Measurements from ENCODE around the gene CCNT2. TPM values are rescaled to one million over a fixed set of nuclear protein-coding genes. Genes with fewer than 3 reads are reported as not detected.
"Not testable (repeated sequence)": the region's sequence is repeated elsewhere in the genome, so short reads cannot be mapped to it uniquely, and the experiment has no call there.

Gene CCNT2
- total RNA-seq, 1 donor from 2014 or later: 48.5 TPM

DNA sequence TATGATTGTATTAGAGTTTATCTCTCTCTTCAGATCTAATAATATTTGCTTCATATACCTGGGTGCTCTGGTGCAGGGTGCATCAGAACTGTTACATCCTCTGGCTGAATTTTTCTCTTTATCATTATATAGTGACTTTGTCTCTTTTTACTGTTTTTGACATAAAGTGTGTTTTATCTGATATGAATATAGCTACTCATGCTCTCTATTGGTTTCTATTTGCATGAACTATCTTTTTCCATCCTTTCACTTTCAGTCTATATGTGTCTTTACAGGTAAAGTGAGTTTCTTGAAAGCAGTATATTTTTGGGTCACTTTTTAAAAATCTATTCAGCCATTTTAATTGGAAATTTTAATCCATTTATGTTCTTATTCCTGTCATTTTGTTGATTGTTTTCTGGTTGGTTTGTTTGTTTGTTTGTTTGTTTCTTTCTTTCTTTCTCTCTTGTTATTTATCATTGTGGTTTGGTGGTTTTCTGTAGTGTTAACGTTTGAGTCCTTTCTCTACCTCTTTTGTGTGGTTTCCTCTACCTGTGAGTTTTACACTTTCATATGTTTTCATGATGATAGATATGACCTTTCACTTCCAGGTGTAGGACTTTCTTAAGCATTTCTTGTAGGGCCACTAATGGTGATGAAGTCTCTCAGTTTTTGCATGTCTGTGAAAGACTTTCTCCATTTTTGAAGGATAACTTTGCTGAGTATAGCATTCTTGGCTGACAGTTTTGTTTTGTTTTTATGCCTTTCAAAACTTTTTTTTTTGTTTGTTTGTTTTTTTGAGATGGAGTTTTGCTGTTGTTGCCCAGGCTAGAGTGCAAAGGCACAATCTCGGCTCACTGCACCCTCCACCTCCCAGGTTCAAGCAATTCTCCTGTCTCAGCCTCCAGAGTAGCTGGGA, 54.9 kb downstream of the CCNT2 start:
- Mint-ChIP-seq H3K4me3 (no peak overlapping the region), H3K27me3 (peaks cover 12% of the 10 kb centered on the region), H3K9me3 (peaks cover 34% of the 10 kb centered on the region), H3K4me1 (peaks cover 10% of the 10 kb centered on the region), H3K27ac (peak overlapping the region; percentile 71), H3K36me3 (ENCODE audit: low read depth) (peaks cover 14% of the 10 kb centered on the region)
- intact Hi-C loops (cut with micrococcal nuclease): no loop called here
- no peak for DNase-seq

- H3K9me3 Mint-ChIP-seq: peaks cover 33% of the 10 kb centered on the region
- peaks cover 14% of the 10 kb centered on the region for H3K36me3 Mint-ChIP-seq (ENCODE audit: low read depth)
- peaks cover 15% of the 10 kb centered on the region for H3K27me3 Mint-ChIP-seq
- intact Hi-C loops (cut with micrococcal nuclease): no loop called here
- peaks cover 10% of the 10 kb centered on the region for H3K4me1 Mint-ChIP-seq
- DNase-seq: no peak
- H3K4me3 Mint-ChIP-seq: no peak overlapping the region
- no peak overlapping the region for H3K27ac Mint-ChIP-seq
Measured at GRCh38 chr2:134975281-134976009, 56.8 kb downstream of the CCNT2 start.

DNA sequence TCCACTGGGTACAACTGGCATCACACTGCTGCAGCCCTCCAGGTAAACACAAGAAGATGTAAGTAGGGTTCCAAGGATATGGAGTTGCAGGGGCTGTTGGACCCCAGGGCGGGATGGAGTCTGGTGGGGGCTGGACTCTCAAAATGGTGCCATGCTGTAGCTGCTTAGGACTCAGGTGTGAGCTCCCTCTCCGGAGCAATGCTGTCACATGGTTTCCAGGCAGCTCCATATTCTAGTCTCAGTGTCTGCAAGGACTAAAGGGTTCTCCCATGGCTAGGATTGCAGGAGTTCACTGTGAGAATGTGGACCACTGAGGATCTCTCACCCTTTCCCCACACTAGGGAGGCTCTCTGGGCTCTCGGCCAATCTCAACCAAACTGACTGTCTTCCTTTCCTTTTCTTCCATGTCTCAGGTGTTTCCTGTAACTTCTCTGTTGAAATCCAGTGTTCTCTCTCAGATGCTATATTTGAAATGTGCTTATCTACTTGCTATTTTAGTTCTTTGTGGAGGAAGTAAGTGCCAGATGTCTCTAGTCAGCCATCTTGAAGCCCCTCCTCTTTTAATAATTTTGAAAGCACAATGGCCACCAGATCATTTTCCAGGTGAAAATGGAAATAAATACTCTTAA, 57.6 kb downstream of the CCNT2 start:
- no peak overlapping the region for H3K27ac Mint-ChIP-seq
- H3K4me1 Mint-ChIP-seq: peaks cover 10% of the 10 kb centered on the region
- H3K4me3 Mint-ChIP-seq: no peak overlapping the region
- peaks cover 10% of the 10 kb centered on the region for H3K27me3 Mint-ChIP-seq
- peaks cover 14% of the 10 kb centered on the region for H3K36me3 Mint-ChIP-seq (ENCODE audit: low read depth)
- intact Hi-C loops (cut with micrococcal nuclease): no loop called here
- DNase-seq: no peak
- peaks cover 27% of the 10 kb centered on the region for H3K9me3 Mint-ChIP-seq

DNA sequence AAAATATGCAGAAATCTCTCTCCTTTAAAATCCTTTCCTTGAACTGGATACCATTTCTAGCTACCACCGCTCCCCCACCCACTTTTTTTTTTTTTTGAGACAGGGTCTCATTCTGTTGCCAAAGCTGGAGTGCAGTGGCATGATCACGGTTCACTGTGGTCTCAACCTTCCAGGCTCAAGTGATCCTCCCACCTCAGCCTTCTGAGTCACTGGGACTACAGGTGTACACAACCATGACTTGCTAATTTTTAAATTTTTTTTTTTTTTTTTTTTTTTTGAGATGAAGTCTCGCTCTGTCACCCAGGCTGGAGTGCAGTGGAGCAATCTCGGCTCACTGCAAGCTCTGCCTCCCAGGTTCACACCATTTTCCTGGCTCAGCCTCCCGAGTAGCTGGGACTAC, 58.5 kb downstream of the CCNT2 start:
- H3K4me1 Mint-ChIP-seq: peaks cover 10% of the 10 kb centered on the region
- intact Hi-C loops (cut with micrococcal nuclease); H3K4me3 Mint-ChIP-seq; DNase-seq; H3K27me3 Mint-ChIP-seq; H3K27ac Mint-ChIP-seq: not testable (repeated sequence)
- peaks cover 24% of the 10 kb centered on the region for H3K9me3 Mint-ChIP-seq
- peaks cover 14% of the 10 kb centered on the region for H3K36me3 Mint-ChIP-seq (ENCODE audit: low read depth)

GRCh38 chr2:134979221-134979620, 60.6 kb downstream of the CCNT2 start:
- Mint-ChIP-seq H3K4me3 (no peak overlapping the region), H3K9me3 (peaks cover 20% of the 10 kb centered on the region), H3K36me3 (ENCODE audit: low read depth) (peaks cover 8% of the 10 kb centered on the region), H3K4me1 (peaks cover 2% of the 10 kb centered on the region), H3K27me3 (peaks cover 5% of the 10 kb centered on the region), H3K27ac (no peak overlapping the region)
- intact Hi-C loops (cut with micrococcal nuclease): no loop called here
- no peak for DNase-seq

- peaks cover 3% of the 10 kb centered on the region for H3K36me3 Mint-ChIP-seq (ENCODE audit: low read depth)
- peaks cover 6% of the 10 kb centered on the region for H3K27me3 Mint-ChIP-seq
- DNase-seq: no peak
- H3K9me3 Mint-ChIP-seq: peaks cover 18% of the 10 kb centered on the region
- H3K4me1 Mint-ChIP-seq: peaks cover 2% of the 10 kb centered on the region
- H3K27ac Mint-ChIP-seq: no peak overlapping the region
- intact Hi-C loops (cut with micrococcal nuclease): no loop called here
- no peak overlapping the region for H3K4me3 Mint-ChIP-seq
Measured at GRCh38 chr2:134980639-134981038, 62.0 kb downstream of the CCNT2 start.

GRCh38 chr2:134982603-134983002, 64.0 kb downstream of the CCNT2 start:
- Mint-ChIP-seq H3K9me3 (peaks cover 27% of the 10 kb centered on the region), H3K27ac (no peak overlapping the region), H3K36me3 (ENCODE audit: low read depth) (peaks cover 1% of the 10 kb centered on the region), H3K4me1 (no peaks in the 10 kb centered on the region), H3K27me3 (peaks cover 21% of the 10 kb centered on the region), H3K4me3 (no peak overlapping the region)
- DNase-seq: no peak
- intact Hi-C loops (cut with micrococcal nuclease): no loop called here

- H3K4me3 Mint-ChIP-seq: no peak overlapping the region
- intact Hi-C loops (cut with micrococcal nuclease): no loop called here
Measured at GRCh38 chr2:134985061-134985460, 66.4 kb downstream of the CCNT2 start.

GRCh38 chr2:134988994-134989605, 70.5 kb downstream of the CCNT2 start:
- H3K27ac Mint-ChIP-seq: no peak overlapping the region
- peaks cover 23% of the 10 kb centered on the region for H3K27me3 Mint-ChIP-seq
- peaks cover 20% of the 10 kb centered on the region for H3K9me3 Mint-ChIP-seq
- intact Hi-C loops (cut with micrococcal nuclease): no loop called here
- DNase-seq: no peak
- no peak overlapping the region for H3K4me3 Mint-ChIP-seq
- no peaks in the 10 kb centered on the region for H3K4me1 Mint-ChIP-seq
- H3K36me3 Mint-ChIP-seq (ENCODE audit: low read depth): peaks cover under 1% of the 10 kb centered on the region

More at GRCh38 chr2:134985061-134985460, 66.4 kb downstream of the CCNT2 start:
- Mint-ChIP-seq H3K36me3 (ENCODE audit: low read depth) (peaks cover 1% of the 10 kb centered on the region), H3K27me3 (peaks cover 21% of the 10 kb centered on the region), H3K4me1 (no peaks in the 10 kb centered on the region), H3K27ac (no peak overlapping the region), H3K9me3 (peaks cover 27% of the 10 kb centered on the region)
- DNase-seq: no peak

DNA sequence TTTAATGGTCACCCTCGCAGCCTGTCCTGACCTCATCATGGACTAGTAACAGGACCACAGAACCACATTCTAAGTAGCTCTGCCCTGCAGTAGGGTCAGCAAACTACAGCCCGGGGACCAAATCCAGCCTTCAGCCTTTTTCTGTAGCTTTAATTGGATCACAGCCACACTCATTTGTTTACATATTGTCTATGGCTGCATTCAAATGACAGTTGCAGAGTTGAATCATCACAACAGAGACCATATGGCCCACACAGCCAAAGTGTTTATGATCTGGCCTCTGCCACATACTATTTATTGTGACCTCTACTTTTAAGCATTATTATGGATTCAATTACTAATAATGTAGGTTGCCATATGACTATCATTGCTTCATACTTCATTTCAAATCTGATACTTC, 80.9 kb downstream of the CCNT2 start:
- Mint-ChIP-seq H3K36me3 (ENCODE audit: low read depth) (no peaks in the 10 kb centered on the region), H3K4me3 (no peak overlapping the region), H3K27ac (no peak overlapping the region), H3K4me1 (peaks cover 4% of the 10 kb centered on the region), H3K9me3 (no peaks in the 10 kb centered on the region), H3K27me3 (peaks cover 9% of the 10 kb centered on the region)
- intact Hi-C loops (cut with micrococcal nuclease): no loop called here
- no peak for DNase-seq

DNA sequence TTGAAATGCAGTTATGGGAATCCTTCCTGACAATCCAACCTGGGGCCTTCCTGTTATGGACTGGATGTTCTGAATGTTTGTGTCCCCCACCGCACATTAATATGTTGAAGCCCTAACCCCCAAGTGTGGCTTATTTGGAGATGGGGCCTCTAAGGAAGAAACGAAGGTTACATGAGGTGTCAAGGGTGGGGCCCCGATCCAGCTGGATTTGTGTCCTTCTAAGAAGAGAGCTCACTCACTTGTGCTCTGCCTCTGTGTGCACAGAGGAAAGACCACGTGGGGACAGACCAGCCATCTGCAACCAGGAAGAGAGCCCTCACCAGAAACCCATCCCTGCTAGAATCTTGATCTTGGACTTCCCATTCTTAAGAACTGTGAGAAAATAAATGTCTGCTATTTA, 84.2 kb downstream of the CCNT2 start:
- H3K36me3 Mint-ChIP-seq (ENCODE audit: low read depth): no peaks in the 10 kb centered on the region
- H3K4me3 Mint-ChIP-seq: no peak overlapping the region
- DNase-seq: no peak
- peaks cover 5% of the 10 kb centered on the region for H3K4me1 Mint-ChIP-seq
- peaks cover 24% of the 10 kb centered on the region for H3K27me3 Mint-ChIP-seq
- intact Hi-C loops (cut with micrococcal nuclease): loop anchor here (5.0 to 10.0 kb wide), 3 partner anchors 252 to 794 kb away; no protein-coding TSS in a partner anchor
- H3K27ac Mint-ChIP-seq: no peak overlapping the region
- H3K9me3 Mint-ChIP-seq: no peaks in the 10 kb centered on the region

DNA sequence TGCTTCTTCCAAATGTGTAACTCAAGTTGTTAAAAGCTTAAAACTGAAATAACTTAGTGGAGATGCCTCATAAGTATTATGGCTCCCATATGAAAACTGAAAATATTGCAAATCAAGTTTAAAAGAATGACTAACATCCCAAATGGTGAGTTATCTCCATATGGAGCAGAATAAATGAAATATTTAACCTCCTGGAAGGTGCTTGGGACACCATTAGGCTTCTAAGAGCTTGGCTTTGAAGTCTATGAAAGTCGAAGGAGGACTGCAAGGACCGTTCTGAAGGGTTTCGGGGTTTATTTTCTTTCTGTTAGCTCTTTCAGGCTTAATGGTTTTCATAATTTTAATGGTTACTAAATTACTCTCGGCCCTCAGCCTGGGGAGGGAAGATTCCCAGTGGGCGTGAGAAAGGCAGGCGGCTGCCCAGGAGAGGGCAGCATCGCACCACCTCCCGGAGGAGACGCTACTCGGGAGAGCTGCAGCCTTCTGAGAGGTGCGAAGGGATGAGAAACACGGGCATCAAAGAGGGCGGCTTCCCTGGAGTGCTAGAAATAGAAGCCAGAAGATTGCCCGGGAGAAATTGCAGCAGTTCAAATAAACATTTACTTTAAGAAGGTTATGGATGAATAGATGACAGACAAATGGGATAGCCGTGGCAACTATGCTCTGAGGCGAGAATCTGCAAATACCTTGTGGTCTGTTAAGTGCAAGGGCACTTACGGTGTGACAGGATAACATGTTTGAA, 85.6 kb downstream of the CCNT2 start:
- H3K27ac Mint-ChIP-seq: no peak overlapping the region
- intact Hi-C loops (cut with micrococcal nuclease): loop anchor here (1.0 to 10.0 kb wide), 7 partner anchors 49 to 793 kb away; partner anchors contain the start of gene RAB3GAP1
- DNase-seq: peak; percentile 91
- H3K9me3 Mint-ChIP-seq: no peaks in the 10 kb centered on the region
- H3K4me1 Mint-ChIP-seq: peaks cover 5% of the 10 kb centered on the region
- H3K4me3 Mint-ChIP-seq: peak overlapping the region; percentile 30
- H3K36me3 Mint-ChIP-seq (ENCODE audit: low read depth): no peaks in the 10 kb centered on the region
- peaks cover 21% of the 10 kb centered on the region for H3K27me3 Mint-ChIP-seq

DNA sequence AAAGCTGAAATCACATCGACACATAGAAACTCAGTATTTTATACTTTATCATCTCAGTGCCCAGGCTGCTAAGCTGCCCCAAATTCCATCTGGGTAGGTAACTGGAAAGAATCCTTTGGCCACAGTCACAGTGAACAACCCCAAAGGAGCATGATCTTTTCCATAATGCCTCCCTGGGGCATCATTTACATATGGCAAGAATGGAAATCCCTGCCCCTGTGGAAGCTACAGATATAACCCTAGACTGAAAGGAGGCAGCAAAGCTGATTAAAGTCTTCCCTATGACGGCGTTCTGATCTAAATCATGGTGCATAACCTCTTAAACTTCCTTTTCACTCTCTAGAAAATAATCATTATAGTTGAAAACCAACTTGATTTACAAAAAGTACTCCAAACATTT, 87.1 kb downstream of the CCNT2 start:
- no peaks in the 10 kb centered on the region for H3K36me3 Mint-ChIP-seq (ENCODE audit: low read depth)
- H3K27me3 Mint-ChIP-seq: peaks cover 21% of the 10 kb centered on the region
- H3K27ac Mint-ChIP-seq: no peak overlapping the region
- H3K4me3 Mint-ChIP-seq: no peak overlapping the region
- intact Hi-C loops (cut with micrococcal nuclease): loop anchor here (2.0 to 10.0 kb wide), 4 partner anchors 47 to 595 kb away; partner anchors contain the start of gene RAB3GAP1
- no peak for DNase-seq
- no peaks in the 10 kb centered on the region for H3K9me3 Mint-ChIP-seq
- H3K4me1 Mint-ChIP-seq: peaks cover 8% of the 10 kb centered on the region

Measured in activated CD4-positive, alpha-beta T cell treated with anti-CD3 and anti-CD28 coated beads, Interleukin-2, amount 10 ng/mL, durations not matched to agents 24 days and 14 days (primary cell).